GM23338 (cell line): Measurements from ENCODE around the gene WNK2. TPM values are rescaled to one million over a fixed set of nuclear protein-coding genes. Genes with fewer than 3 reads are reported as not detected.

Experiments used
- ATAC-seq: fragments of 200-7000 bp; cut with Tn5 transposase; 3 replicates; pipeline ENCODE4 v1.9.1; 2020
- DNase-seq: peaks from one replicate; pipeline ENCODE4 v3.0.0-alpha.2; 2015; ENCODE audit warnings: low spot score
- H2AFZ ChIP-seq: fragments of 200-600 bp; sonication (generic); 2 replicates; pipeline ENCODE4 v1.8.0; 2016; ENCODE audit warnings: antibody characterized with exemption, mild to moderate bottlenecking, moderate library complexity
- H3F3A ChIP-seq: fragments of 200-600 bp; sonication (generic); replicated peaks from 2 replicates; pipeline ENCODE4 v1.8.0; 2017; ENCODE audit warnings: antibody characterized with exemption, mixed run types, low read depth
- H3K27ac ChIP-seq: fragments of 200-600 bp; sonication (generic); 2 replicates; pipeline ENCODE4 v1.6.1; 2016; ENCODE audit warnings: low read depth
- H3K27me3 ChIP-seq: fragments of 200-600 bp; sonication (generic); 2 replicates; pipeline ENCODE4 v1.8.0; 2016; ENCODE audit warnings: mild to moderate bottlenecking, mixed run types, moderate library complexity; ENCODE audit not compliant: insufficient read depth
- H3K36me3 ChIP-seq: fragments of 200-600 bp; sonication (generic); 2 replicates; pipeline ENCODE4 v1.8.0; 2016; ENCODE audit warnings: mild to moderate bottlenecking; ENCODE audit not compliant: insufficient read depth
- H3K4me1 ChIP-seq: fragments of 200-600 bp; sonication (generic); 2 replicates; pipeline ENCODE4 v1.8.0; 2016; ENCODE audit warnings: mild to moderate bottlenecking, moderate library complexity; ENCODE audit not compliant: insufficient read depth
- H3K4me2 ChIP-seq: fragments of 200-600 bp; sonication (generic); 2 replicates; pipeline ENCODE4 v1.7.1; 2017; ENCODE audit warnings: mixed run types
- H3K4me3 ChIP-seq: fragments of 200-600 bp; sonication (generic); 2 replicates; pipeline ENCODE4 v1.6.1; 2016; ENCODE audit warnings: mixed run types
- H3K79me2 ChIP-seq: fragments of 200-600 bp; sonication (generic); replicated peaks from 2 replicates; pipeline ENCODE4 v1.8.0; 2017; ENCODE audit warnings: mild to moderate bottlenecking; ENCODE audit not compliant: insufficient read depth
- H3K9me2 ChIP-seq: fragments of 200-600 bp; sonication (generic); 2 replicates; pipeline ENCODE4 v1.8.0; 2017; ENCODE audit not compliant: insufficient read depth
- H4K20me1 ChIP-seq: fragments of 200-600 bp; sonication (generic); replicated peaks from 2 replicates; pipeline ENCODE4 v1.8.0; 2017; ENCODE audit warnings: mild to moderate bottlenecking; ENCODE audit not compliant: insufficient read depth
- H3K27ac Mint-ChIP-seq: 2 replicates; pipeline ENCODE4 v1.8.0; 2020; ENCODE audit warnings: inconsistent platforms, mild to moderate bottlenecking, moderate library complexity, mixed read lengths
- H3K27me3 Mint-ChIP-seq: 3 replicates; pipeline ENCODE4 v1.8.0; 2022; ENCODE audit warnings: low read depth, mild to moderate bottlenecking, moderate library complexity, mixed read lengths, inconsistent platforms; ENCODE audit not compliant: insufficient read depth, poor library complexity
- H3K36me3 Mint-ChIP-seq: 3 replicates; pipeline ENCODE4 v1.8.0; 2021; ENCODE audit warnings: low read depth, mild to moderate bottlenecking, inconsistent platforms, moderate library complexity, mixed read lengths
- H3K4me1 Mint-ChIP-seq: 3 replicates; pipeline ENCODE4 v1.8.0; 2020; ENCODE audit warnings: mild to moderate bottlenecking, inconsistent platforms, mixed read lengths
- H3K4me3 Mint-ChIP-seq: 3 replicates; pipeline ENCODE4 v1.8.0; 2021; ENCODE audit warnings: moderate library complexity, mild to moderate bottlenecking, inconsistent platforms, mixed read lengths
- H3K9me3 Mint-ChIP-seq: 3 replicates; pipeline ENCODE4 v1.8.0; 2020; ENCODE audit warnings: moderate library complexity, mild to moderate bottlenecking, inconsistent platforms, mixed read lengths
- CREB1 ChIP-seq: fragments of 250-450 bp; sonication (Bioruptor Pico); IDR thresholded peaks from 2 replicates; pipeline ENCODE4 v1.5.0; 2020; ENCODE audit warnings: low read depth, mild to moderate bottlenecking, moderate library complexity
- CTCF ChIP-seq, 2 experiments: fragments of 200-600 bp in 1 of 2; sonication (generic) in 1 of 2; conservative IDR thresholded peaks; 2 replicates each; pipeline versions ENCODE4 v1.5.1 to v1.6.1; 2016 to 2017; ENCODE audit warnings: antibody characterized with exemption in 2 of 2, low read depth in 2 of 2, mild to moderate bottlenecking in 2 of 2, moderate library complexity in 1 of 2
- ETS1 ChIP-seq: IDR thresholded peaks from 2 replicates; pipeline ENCODE4 v1.6.1; 2016; ENCODE audit warnings: antibody characterized with exemption
- EZH2 ChIP-seq: fragments of 200-600 bp; sonication (generic); IDR thresholded peaks from one replicate; pipeline ENCODE4 v1.8.0; 2017; ENCODE audit warnings: antibody characterized with exemption, mild to moderate bottlenecking, low read depth; ENCODE audit not compliant: unreplicated experiment
- EZH2phosphoT487 ChIP-seq: fragments of 200-600 bp; sonication (generic); IDR thresholded peaks from one replicate; pipeline ENCODE4 v1.8.1; 2018; ENCODE audit warnings: antibody characterized with exemption; ENCODE audit not compliant: unreplicated experiment
- JUNB ChIP-seq: IDR thresholded peaks from one replicate; pipeline ENCODE4 v1.6.1; 2016; ENCODE audit warnings: antibody characterized with exemption; ENCODE audit not compliant: unreplicated experiment
- NANOG ChIP-seq: IDR thresholded peaks from 2 replicates; pipeline ENCODE4 v1.6.1; 2016; ENCODE audit warnings: antibody characterized with exemption, borderline replicate concordance
- STAT1 ChIP-seq: IDR thresholded peaks from one replicate; pipeline ENCODE4 v1.6.1; 2016; ENCODE audit warnings: antibody characterized with exemption; ENCODE audit not compliant: unreplicated experiment
- ZNF114 ChIP-seq: fragments of 250-450 bp; sonication (Bioruptor Pico); IDR thresholded peaks from 2 replicates; pipeline ENCODE4 v1.5.0; 2020; ENCODE audit warnings: mild to moderate bottlenecking, moderate library complexity
- ZNF331 ChIP-seq: fragments of 250-450 bp; sonication (Bioruptor Pico); IDR thresholded peaks from 2 replicates; pipeline ENCODE4 v1.5.0; 2020; ENCODE audit warnings: low read depth, mild to moderate bottlenecking, moderate library complexity
- polyA plus RNA-seq: library from polyadenylated mRNA; unstranded; fragments of >200 nt; fragmentation: Nextera tagmentation; extraction: Ambion mirVana; gene quantifications from 2 replicates; pipeline ENCODE4 v1.2.1, GENCODE V29; 2016
- total RNA-seq: library from RNA; depleted of rRNA; stranded (reverse); fragments of >200 nt; shearing (Covaris generic); gene quantifications from 2 replicates; pipeline ENCODE4 v1.2.3, GENCODE V29; 2014
- TF ChIP-seq, protein P1 (sequence below): fragments of 250-450 bp; sonication (Bioruptor Pico); IDR thresholded peaks from 2 replicates; pipeline ENCODE4 v1.5.0; 2020; ENCODE audit warnings: mild to moderate bottlenecking, moderate library complexity

The WNK2 gene
- total and polyA plus RNA-seq, 2 experiments from 2014 or later, result 56.4 to 102 TPM

DNA sequence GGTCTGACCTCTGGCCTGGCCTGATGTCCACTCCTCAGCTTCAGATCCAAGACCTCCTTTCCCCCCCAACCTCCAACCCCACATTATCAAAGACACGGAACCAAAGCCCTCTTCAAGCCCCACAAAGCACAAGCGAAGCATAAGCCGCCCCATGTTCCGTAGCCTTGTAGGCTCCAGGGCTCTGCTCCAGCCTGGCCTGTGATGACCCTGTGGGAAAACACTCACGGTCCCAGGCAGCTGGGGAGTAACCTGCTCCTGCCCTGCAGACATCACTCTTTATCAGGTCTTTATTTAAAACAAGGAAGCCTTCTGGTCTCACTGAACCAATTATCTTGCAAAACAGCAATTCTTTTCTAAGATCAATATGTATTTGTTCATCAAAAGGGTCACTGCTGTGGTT is 15.4 kb upstream of the WNK2 start:
- Histone ChIP-seq H3F3A (no peaks in the 10 kb centered on the region), H2AFZ (no peak overlapping the region), H3K27me3 (no peaks in the 10 kb centered on the region), H4K20me1 (no peaks in the 10 kb centered on the region), H3K4me2 (no peak overlapping the region), H3K9me2 (no peaks in the 10 kb centered on the region), H3K4me1 (no peaks in the 10 kb centered on the region), H3K79me2 (no peaks in the 10 kb centered on the region), H3K27ac (no peak overlapping the region), H3K4me3 (no peak overlapping the region), H3K36me3 (no peaks in the 10 kb centered on the region)
- ATAC-seq, result no peak
- Mint-ChIP-seq H3K27me3 (peaks cover 7% of the 10 kb centered on the region), H3K9me3 (no peaks in the 10 kb centered on the region), H3K4me3 (no peak overlapping the region), H3K27ac (no peak overlapping the region), H3K4me1 (no peaks in the 10 kb centered on the region), H3K36me3 (no peaks in the 10 kb centered on the region)
- DNase-seq, result no peak
- TF ChIP-seq ZNF331 (CRISPR knock-in tag), result no peak
- TF ChIP-seq CREB1 (CRISPR knock-in tag), result no peak
- TF ChIP-seq ETS1, result no peak
- no peak for TF ChIP-seq CTCF (conservative IDR thresholded peaks at IDR 0.05; ENCODE audit: low read depth in 2 of 2)
- no peak for TF ChIP-seq STAT1
- no peak for TF ChIP-seq JUNB
- TF ChIP-seq NANOG, result no peak
- no peak for TF ChIP-seq EZH2
- TF ChIP-seq, protein P1, sequence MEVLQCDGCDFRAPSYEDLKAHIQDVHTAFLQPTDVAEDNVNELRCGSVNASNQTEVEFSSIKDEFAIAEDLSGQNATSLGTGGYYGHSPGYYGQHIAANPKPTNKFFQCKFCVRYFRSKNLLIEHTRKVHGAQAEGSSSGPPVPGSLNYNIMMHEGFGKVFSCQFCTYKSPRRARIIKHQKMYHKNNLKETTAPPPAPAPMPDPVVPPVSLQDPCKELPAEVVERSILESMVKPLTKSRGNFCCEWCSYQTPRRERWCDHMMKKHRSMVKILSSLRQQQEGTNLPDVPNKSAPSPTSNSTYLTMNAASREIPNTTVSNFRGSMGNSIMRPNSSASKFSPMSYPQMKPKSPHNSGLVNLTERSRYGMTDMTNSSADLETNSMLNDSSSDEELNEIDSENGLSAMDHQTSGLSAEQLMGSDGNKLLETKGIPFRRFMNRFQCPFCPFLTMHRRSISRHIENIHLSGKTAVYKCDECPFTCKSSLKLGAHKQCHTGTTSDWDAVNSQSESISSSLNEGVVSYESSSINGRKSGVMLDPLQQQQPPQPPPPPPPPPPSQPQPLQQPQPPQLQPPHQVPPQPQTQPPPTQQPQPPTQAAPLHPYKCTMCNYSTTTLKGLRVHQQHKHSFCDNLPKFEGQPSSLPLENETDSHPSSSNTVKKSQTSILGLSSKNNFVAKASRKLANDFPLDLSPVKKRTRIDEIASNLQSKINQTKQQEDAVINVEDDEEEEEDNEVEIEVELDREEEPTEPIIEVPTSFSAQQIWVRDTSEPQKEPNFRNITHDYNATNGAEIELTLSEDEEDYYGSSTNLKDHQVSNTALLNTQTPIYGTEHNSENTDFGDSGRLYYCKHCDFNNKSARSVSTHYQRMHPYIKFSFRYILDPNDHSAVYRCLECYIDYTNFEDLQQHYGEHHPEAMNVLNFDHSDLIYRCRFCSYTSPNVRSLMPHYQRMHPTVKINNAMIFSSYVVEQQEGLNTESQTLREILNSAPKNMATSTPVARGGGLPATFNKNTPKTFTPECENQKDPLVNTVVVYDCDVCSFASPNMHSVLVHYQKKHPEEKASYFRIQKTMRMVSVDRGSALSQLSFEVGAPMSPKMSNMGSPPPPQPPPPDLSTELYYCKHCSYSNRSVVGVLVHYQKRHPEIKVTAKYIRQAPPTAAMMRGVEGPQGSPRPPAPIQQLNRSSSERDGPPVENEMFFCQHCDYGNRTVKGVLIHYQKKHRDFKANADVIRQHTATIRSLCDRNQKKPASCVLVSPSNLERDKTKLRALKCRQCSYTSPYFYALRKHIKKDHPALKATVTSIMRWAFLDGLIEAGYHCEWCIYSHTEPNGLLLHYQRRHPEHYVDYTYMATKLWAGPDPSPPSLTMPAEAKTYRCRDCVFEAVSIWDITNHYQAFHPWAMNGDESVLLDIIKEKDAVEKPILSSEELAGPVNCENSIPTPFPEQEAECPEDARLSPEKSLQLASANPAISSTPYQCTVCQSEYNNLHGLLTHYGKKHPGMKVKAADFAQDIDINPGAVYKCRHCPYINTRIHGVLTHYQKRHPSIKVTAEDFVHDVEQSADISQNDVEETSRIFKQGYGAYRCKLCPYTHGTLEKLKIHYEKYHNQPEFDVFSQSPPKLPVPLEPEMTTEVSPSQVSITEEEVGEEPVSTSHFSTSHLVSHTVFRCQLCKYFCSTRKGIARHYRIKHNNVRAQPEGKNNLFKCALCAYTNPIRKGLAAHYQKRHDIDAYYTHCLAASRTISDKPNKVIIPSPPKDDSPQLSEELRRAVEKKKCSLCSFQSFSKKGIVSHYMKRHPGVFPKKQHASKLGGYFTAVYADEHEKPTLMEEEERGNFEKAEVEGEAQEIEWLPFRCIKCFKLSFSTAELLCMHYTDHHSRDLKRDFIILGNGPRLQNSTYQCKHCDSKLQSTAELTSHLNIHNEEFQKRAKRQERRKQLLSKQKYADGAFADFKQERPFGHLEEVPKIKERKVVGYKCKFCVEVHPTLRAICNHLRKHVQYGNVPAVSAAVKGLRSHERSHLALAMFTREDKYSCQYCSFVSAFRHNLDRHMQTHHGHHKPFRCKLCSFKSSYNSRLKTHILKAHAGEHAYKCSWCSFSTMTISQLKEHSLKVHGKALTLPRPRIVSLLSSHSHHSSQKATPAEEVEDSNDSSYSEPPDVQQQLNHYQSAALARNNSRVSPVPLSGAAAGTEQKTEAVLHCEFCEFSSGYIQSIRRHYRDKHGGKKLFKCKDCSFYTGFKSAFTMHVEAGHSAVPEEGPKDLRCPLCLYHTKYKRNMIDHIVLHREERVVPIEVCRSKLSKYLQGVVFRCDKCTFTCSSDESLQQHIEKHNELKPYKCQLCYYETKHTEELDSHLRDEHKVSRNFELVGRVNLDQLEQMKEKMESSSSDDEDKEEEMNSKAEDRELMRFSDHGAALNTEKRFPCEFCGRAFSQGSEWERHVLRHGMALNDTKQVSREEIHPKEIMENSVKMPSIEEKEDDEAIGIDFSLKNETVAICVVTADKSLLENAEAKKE (CRISPR knock-in tag), result no peak
- TF ChIP-seq EZH2phosphoT487, result no peak
- TF ChIP-seq ZNF114 (CRISPR knock-in tag), result no peak
